Measurements from ENCODE around the gene TMEM127. TPM values are rescaled to one million over a fixed set of nuclear protein-coding genes. Genes with fewer than 3 reads are reported as not detected.

Gene TMEM127
- total RNA-seq, 1 experiment from 2014 or later, result 49.1 TPM

DNA sequence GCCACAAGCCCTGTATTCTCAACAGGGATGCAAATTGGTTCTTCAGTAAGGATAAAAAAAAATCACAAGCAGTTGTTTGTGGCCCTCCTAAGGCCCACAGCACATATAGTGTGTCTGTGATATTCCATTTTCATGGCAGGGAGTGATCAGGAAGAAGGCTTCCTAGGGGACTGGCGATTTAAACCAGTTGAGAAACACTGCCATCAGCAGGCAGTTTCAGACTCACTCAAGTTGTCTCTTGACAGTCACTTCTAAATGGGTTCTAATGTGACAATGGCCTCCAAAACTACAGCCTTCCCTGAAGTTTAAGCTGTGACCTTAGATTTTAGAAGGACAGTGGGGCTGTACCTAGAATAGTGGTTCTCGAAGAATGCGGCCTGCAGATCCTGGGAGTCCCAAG, 6.2 kb upstream of the TMEM127 start:
- Mint-ChIP-seq H3K27me3 (ENCODE audit: insufficient read depth, unreplicated experiment) (no peaks in the 10 kb centered on the region), H3K27ac (ENCODE audit: unreplicated experiment) (no peak overlapping the region), H3K4me3 (ENCODE audit: unreplicated experiment) (no peak overlapping the region), H3K9me3 (ENCODE audit: unreplicated experiment) (no peaks in the 10 kb centered on the region), H3K4me1 (ENCODE audit: low read depth, unreplicated experiment) (no peaks in the 10 kb centered on the region), H3K36me3 (ENCODE audit: insufficient read depth, unreplicated experiment) (peaks cover 88% of the 10 kb centered on the region)
- DNase-seq, result no peak
- Histone ChIP-seq H3K36me3 (ENCODE audit: control insufficient read depth, insufficient read depth, low read length) (peaks cover 3% of the 10 kb centered on the region), H3K27me3 (replicated peaks; ENCODE audit: control insufficient read depth, insufficient read depth, low read length) (no peaks in the 10 kb centered on the region), H3K4me3 (ENCODE audit: low read depth, low read length) (no peak overlapping the region), H3K9me3 (no peaks in the 10 kb centered on the region), H3K4me1 (0 out of 2 replicates have a peak, but pooled peaks cover 3% of the 10 kb centered on the region)
- intact Hi-C loops (cut with micrococcal nuclease; ENCODE audit: unreplicated experiment), result no loop called here
- ChIA-PET POLR2A (no interaction called here), CTCF (no interaction called here)
- BruUV-seq (replicated peaks), result no TSS peak
- TF ChIP-seq, protein P1, sequence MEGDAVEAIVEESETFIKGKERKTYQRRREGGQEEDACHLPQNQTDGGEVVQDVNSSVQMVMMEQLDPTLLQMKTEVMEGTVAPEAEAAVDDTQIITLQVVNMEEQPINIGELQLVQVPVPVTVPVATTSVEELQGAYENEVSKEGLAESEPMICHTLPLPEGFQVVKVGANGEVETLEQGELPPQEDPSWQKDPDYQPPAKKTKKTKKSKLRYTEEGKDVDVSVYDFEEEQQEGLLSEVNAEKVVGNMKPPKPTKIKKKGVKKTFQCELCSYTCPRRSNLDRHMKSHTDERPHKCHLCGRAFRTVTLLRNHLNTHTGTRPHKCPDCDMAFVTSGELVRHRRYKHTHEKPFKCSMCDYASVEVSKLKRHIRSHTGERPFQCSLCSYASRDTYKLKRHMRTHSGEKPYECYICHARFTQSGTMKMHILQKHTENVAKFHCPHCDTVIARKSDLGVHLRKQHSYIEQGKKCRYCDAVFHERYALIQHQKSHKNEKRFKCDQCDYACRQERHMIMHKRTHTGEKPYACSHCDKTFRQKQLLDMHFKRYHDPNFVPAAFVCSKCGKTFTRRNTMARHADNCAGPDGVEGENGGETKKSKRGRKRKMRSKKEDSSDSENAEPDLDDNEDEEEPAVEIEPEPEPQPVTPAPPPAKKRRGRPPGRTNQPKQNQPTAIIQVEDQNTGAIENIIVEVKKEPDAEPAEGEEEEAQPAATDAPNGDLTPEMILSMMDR (IDR thresholded peaks at IDR 0.05; ENCODE audit: insufficient read depth in 1 of 2, low read depth in 1 of 2, low read length in 1 of 2, severe bottlenecking in 1 of 2, unreplicated experiment in 1 of 2), result no peak

DNA sequence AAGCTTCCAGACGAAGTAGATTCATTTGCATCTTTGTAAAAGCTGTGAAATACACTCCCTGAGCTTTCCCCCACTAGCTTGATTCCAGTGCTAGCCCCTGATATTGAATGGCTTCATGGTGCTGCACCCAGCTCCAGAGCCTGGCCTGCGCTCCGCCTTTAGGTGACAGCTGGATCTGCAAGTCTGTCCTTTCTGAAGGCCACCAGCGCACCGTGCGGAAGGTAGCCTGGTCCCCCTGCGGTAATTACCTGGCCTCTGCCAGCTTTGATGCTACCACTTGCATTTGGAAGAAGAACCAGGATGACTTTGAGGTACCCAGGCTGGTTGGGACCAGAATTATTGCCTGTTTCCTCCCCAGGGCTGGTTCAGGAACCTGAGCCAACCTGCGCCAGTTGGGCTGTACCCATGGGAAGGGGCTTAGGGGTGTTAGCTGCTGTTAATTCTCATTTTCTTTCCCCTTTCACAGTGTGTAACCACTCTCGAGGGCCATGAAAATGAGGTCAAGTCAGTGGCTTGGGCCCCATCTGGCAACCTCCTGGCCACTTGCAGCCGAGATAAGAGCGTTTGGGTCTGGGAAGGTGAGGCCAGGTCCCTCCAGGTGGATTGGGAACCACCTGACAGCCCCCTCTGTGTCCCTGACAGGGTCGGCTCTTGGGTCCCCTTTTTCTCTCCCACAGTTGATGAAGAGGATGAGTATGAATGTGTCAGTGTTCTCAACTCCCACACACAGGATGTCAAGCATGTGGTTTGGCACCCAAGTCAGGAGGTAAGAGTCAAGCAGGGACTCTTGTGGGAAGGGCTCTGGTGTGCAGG, 1.6 kb upstream of the TMEM127 start:
- H3K4me1 Mint-ChIP-seq (ENCODE audit: low read depth, unreplicated experiment), result peaks cover 8% of the 10 kb centered on the region
- peaks cover 1% of the 10 kb centered on the region; the same call in 1 of the 2 replicates for H3K36me3 ChIP-seq (ENCODE audit: control insufficient read depth, insufficient read depth, low read length)
- H3K4me3 ChIP-seq (ENCODE audit: low read depth, low read length), result peak overlapping the region; percentile 96
- no peaks in the 10 kb centered on the region for H3K27me3 ChIP-seq (replicated peaks; ENCODE audit: control insufficient read depth, insufficient read depth, low read length)
- peak; percentile 76 to 77 for DNase-seq
- no peaks in the 10 kb centered on the region for H3K9me3 Mint-ChIP-seq (ENCODE audit: unreplicated experiment)
- peak overlapping the region; percentile 67 for H3K27ac Mint-ChIP-seq (ENCODE audit: unreplicated experiment)
- no TSS peak for BruUV-seq (replicated peaks)
- TF ChIP-seq, protein P1 (IDR thresholded peaks at IDR 0.05; ENCODE audit: insufficient read depth in 1 of 2, low read depth in 1 of 2, low read length in 1 of 2, severe bottlenecking in 1 of 2, unreplicated experiment in 1 of 2), result peak; percentile 70 to 84
- ChIA-PET POLR2A (interaction anchor here (0.6 kb wide), 1 partner anchor 59 kb away, joined by 3 read pairs; the partner anchor contains the start of gene STARD7), CTCF (interaction anchor here (0.6 to 1.2 kb wide), 13 partner anchors 14 to 275 kb away, joined by 3 to 15 read pairs (median 5); partner anchors contain the start of genes ASTL, NCAPH and STARD7)
- H3K4me3 Mint-ChIP-seq (ENCODE audit: unreplicated experiment), result peak overlapping the region; percentile 88
- peaks cover 61% of the 10 kb centered on the region for H3K36me3 Mint-ChIP-seq (ENCODE audit: insufficient read depth, unreplicated experiment)
- no peaks in the 10 kb centered on the region for H3K9me3 ChIP-seq
- intact Hi-C loops (cut with micrococcal nuclease; ENCODE audit: unreplicated experiment), result loop anchor here (1.0 to 10.0 kb wide), 6 partner anchors 15 to 273 kb away; partner anchors contain the start of genes ANKRD36C, ASTL and NEURL3
- H3K27me3 Mint-ChIP-seq (ENCODE audit: insufficient read depth, unreplicated experiment), result no peaks in the 10 kb centered on the region
- peaks cover 16% of the 10 kb centered on the region for H3K4me1 ChIP-seq

DNA sequence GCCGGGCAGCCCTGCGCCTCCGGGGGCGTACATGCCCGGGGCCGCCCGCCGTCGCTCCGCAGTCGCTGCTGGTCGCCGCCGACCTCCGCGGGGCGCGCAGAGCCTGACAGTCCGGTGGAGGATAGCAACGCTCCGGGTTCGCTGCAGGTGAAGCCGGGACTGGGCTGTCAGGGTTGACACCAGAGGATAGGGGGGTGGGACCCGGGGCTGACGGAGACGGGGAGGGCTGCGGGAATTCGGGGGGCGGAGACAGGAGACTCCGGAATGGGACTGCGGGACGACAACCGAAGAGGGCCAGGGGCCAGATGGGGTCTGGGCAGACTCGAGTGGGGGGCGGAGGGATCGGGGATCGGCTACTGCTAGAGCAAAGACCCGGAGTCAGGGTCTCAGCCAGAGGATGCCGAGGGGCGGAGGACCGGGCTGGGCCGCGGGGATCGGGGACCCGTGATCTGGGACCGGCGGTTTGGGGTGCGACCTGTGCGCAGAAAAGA, 403 bp downstream of the TMEM127 start:
- peaks cover 48% of the 10 kb centered on the region for H3K36me3 Mint-ChIP-seq (ENCODE audit: insufficient read depth, unreplicated experiment)
- peak overlapping the region; percentile 92 for H3K4me3 ChIP-seq (ENCODE audit: low read depth, low read length)
- ChIA-PET POLR2A (no interaction called here), CTCF (interaction anchor here (1.1 kb wide), 1 partner anchor 127 kb away, joined by 4 read pairs; the partner anchor contains the start of gene ASTL)
- no peaks in the 10 kb centered on the region for H3K9me3 ChIP-seq
- TF ChIP-seq, protein P1 (IDR thresholded peaks at IDR 0.05; ENCODE audit: insufficient read depth in 1 of 2, low read depth in 1 of 2, low read length in 1 of 2, severe bottlenecking in 1 of 2, unreplicated experiment in 1 of 2), result no peak
- H3K9me3 Mint-ChIP-seq (ENCODE audit: unreplicated experiment), result no peaks in the 10 kb centered on the region
- H3K4me1 Mint-ChIP-seq (ENCODE audit: low read depth, unreplicated experiment), result peaks cover 28% of the 10 kb centered on the region
- intact Hi-C loops (cut with micrococcal nuclease; ENCODE audit: unreplicated experiment), result loop anchor here (1.0 to 10.0 kb wide), 5 partner anchors 57 to 271 kb away; partner anchors contain the start of genes ANKRD36C, NEURL3 and STARD7
- H3K36me3 ChIP-seq (ENCODE audit: control insufficient read depth, insufficient read depth, low read length), result no peaks in the 10 kb centered on the region; the same call in 1 of the 2 replicates
- peak; percentile 64 to 68 for DNase-seq
- H3K27ac Mint-ChIP-seq (ENCODE audit: unreplicated experiment), result peak overlapping the region; percentile 67
- H3K27me3 Mint-ChIP-seq (ENCODE audit: insufficient read depth, unreplicated experiment), result no peaks in the 10 kb centered on the region
- H3K4me1 ChIP-seq, result peaks cover 36% of the 10 kb centered on the region
- peak overlapping the region; percentile 88 for H3K4me3 Mint-ChIP-seq (ENCODE audit: unreplicated experiment)
- no TSS peak for BruUV-seq (replicated peaks)
- no peaks in the 10 kb centered on the region for H3K27me3 ChIP-seq (replicated peaks; ENCODE audit: control insufficient read depth, insufficient read depth, low read length)

Data from Caco-2 (cell line).